Testis (tissue), 3 donors: ENCODE measurements around the gene ITFG2. TPM values are rescaled to one million over a fixed set of nuclear protein-coding genes. Genes with fewer than 3 reads are reported as not detected.
"Not testable (repeated sequence)": the region's sequence is repeated elsewhere in the genome, so short reads cannot be mapped to it uniquely, and the experiment has no call there.

Experiments used
- DNase-seq: peaks from one replicate; pipeline ENCODE4 v3.0.0-alpha.2; 2019
- H3K27ac ChIP-seq, 2 donors: fragments of 200-600 bp; sonication (generic); one replicate each; pipeline ENCODE4 v1.5.1; 2019
- H3K27me3 ChIP-seq: fragments of 200-600 bp; sonication (generic); one replicate; pipeline ENCODE4 v1.5.1; 2019
- H3K36me3 ChIP-seq: fragments of 200-600 bp; sonication (generic); one replicate; pipeline ENCODE4 v1.5.1; 2017; ENCODE audit warnings: low read depth; ENCODE audit errors: missing control alignments
- H3K4me1 ChIP-seq: fragments of 200-600 bp; sonication (generic); one replicate; pipeline ENCODE4 v1.5.1; 2019
- H3K4me3 ChIP-seq, 2 donors: fragments of 200-600 bp; sonication (generic); one replicate each; pipeline ENCODE4 v1.5.1; 2017 to 2019
- H3K9me3 ChIP-seq: fragments of 200-600 bp; sonication (generic); one replicate; pipeline ENCODE4 v1.5.1; 2017
- POLR2A ChIP-seq: fragments of 450-650 bp; IDR thresholded peaks from one replicate; pipeline ENCODE4 v1.6.1; 2017; ENCODE audit warnings: antibody characterized with exemption, mild to moderate bottlenecking, moderate library complexity
- WGBS, 2 donors: methylation state at CpG; one replicate each; pipeline ENCODE4 v1.1.5; 2018; 5-methylcytosine and 5-hydroxymethylcytosine counted together
- intact Hi-C: fragments of 100-400 bp; cut with DNase I; formaldehyde crosslinking; loops from one replicate; pipeline ENCODE4 v1.15.1; 2023; ENCODE audit warnings: low total_unique reads
- polyA plus RNA-seq: library from polyadenylated mRNA; stranded (reverse); fragments of 350-450 nt; fragmentation: Illumina TruSeq; extraction: RNeasy Lipid Tissue Mini Kit (QIAGEN cat#74804); gene quantifications from one replicate; pipeline ENCODE4 v1.2.3, GENCODE V29; 2014; ENCODE audit warnings: low read depth, low replicate concordance; ENCODE audit not compliant: insufficient read depth
- total RNA-seq, 2 donors: library from RNA; depleted of rRNA; stranded (reverse); fragments of >200 nt; gene quantifications; one replicate each; pipeline ENCODE4 v1.2.3, GENCODE V29; 2016
- TF ChIP-seq, protein P1 (sequence below), 3 experiments: fragments of 450-650 bp in 2 of 3; fragments of 200-600 bp in 1 of 3; sonication (generic) in 1 of 3; IDR thresholded peaks; one replicate each; pipeline ENCODE4 v1.5.1; 2016 to 2019; ENCODE audit warnings: antibody characterized with exemption in 3 of 3, mild to moderate bottlenecking in 2 of 3, moderate library complexity in 1 of 3

ITFG2 gene
- total and polyA plus RNA-seq, 3 donors from 2014 or later = 32.6 to 69.4 (median 54.1) TPM

DNA sequence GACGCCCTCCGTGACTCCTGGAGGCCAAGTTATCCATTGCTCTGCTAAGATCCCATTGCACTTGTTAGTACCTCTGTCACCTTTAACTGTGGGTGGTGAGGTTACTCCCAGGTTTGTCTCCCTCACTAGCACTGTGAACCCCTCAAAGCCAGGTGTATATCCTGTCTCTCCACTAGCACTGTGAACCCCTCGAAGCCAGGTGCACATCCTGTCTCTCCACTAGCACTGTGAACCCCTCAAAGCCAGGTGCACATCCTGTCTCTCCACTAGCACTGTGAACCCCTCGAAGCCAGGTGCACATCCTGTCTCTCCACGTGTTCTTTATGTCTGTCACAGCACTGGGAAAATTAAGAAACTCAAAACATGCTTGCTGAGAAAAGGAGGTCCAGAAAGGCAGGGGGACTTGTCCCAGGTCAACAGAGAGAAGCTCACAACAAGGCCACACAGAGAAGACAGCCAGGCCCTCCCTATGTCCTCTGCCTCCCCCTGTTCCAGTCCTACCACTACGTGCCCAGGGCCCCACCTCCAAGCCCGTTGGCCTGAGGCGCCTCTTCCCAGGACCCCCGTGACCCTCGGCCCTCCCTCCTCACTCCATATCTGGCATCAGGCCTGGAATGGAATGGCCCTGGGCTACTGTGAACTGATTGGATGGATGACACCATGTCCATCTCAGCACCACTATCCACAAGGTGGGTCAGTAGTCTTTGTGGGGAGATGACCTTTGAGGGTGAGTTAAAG is 44.1 kb upstream of the ITFG2 start:
- H3K27me3 ChIP-seq = no peaks in the 10 kb centered on the region
- intact Hi-C loops = no loop called here
- no peak overlapping the region for H3K4me3 ChIP-seq
- no peak for TF ChIP-seq POLR2A
- TF ChIP-seq, protein P1, sequence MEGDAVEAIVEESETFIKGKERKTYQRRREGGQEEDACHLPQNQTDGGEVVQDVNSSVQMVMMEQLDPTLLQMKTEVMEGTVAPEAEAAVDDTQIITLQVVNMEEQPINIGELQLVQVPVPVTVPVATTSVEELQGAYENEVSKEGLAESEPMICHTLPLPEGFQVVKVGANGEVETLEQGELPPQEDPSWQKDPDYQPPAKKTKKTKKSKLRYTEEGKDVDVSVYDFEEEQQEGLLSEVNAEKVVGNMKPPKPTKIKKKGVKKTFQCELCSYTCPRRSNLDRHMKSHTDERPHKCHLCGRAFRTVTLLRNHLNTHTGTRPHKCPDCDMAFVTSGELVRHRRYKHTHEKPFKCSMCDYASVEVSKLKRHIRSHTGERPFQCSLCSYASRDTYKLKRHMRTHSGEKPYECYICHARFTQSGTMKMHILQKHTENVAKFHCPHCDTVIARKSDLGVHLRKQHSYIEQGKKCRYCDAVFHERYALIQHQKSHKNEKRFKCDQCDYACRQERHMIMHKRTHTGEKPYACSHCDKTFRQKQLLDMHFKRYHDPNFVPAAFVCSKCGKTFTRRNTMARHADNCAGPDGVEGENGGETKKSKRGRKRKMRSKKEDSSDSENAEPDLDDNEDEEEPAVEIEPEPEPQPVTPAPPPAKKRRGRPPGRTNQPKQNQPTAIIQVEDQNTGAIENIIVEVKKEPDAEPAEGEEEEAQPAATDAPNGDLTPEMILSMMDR (IDR thresholded peaks at IDR 0.05) = no peak
- no peaks in the 10 kb centered on the region for H3K36me3 ChIP-seq
- 72 to 77% methylated on average over 10 of the region's 10 CpGs for WGBS, 2 donors
- no peaks in the 10 kb centered on the region for H3K4me1 ChIP-seq
- no peaks in the 10 kb centered on the region for H3K9me3 ChIP-seq
- no peak overlapping the region for H3K27ac ChIP-seq
- no peak for DNase-seq

DNA sequence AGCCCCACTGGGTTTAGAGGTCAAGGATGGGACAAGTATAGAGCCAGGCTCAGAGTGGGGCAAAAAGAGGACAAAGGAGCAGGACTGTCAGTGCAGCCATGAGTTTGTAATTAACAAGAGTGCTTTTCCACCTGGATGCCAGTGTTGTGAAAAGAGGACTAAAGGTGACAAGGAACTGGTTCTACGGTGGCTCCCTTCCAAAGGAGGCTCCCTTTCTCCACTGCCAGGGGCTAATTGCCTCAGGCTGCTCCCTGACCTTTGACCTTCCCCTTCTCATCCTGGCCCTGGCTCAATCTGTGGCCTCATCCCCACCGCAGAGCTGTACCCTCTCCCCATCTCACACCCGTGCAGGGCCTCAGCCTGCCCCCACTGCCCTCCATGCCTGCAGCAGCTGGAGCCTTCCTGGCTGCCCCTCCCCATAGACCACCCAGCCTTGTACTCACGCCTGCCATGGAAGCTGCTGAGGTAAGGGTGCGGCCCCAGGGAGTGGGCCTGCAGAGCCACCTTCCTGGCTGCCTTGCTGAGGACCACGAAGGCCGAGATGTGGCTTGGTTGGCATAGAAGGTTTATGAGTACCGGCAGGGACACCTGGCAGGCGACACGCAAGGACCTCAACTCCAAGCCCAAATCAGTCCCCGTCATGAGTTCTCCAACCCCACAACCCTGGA is 42.5 kb upstream of the ITFG2 start:
- WGBS, 2 donors = 87% methylated on average over 9 to 11 of the region's 11 CpGs

DNA sequence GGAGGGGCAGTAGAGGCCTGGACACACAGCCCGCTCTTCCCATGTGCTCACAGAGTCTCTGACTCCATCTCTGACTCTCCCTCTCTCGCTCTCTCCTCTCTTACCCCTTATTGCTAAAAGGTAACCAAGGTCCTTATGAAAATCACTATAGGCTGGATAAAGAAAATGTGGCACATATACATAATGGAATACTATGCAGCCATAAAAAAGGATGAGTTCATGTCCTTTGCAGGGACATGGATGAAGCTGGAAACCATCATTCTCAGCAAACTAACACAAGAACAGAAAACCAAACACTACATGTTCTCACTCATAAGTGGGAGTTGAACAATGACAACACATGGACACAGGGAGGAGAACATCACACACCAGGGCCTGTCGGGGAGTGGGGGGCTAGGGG is 41.9 kb upstream of the ITFG2 start:
- H3K27ac ChIP-seq, H3K4me3 ChIP-seq, DNase-seq, intact Hi-C loops, H3K36me3 ChIP-seq, H3K27me3 ChIP-seq, H3K9me3 ChIP-seq, H3K4me1 ChIP-seq: not testable (repeated sequence)
- 99 to 100% methylated on average over 3 of the region's 3 CpGs for WGBS, 2 donors

More for the DNA sequence above, 42.5 kb upstream of the ITFG2 start:
- H3K27me3 ChIP-seq = no peaks in the 10 kb centered on the region
- H3K4me1 ChIP-seq = no peaks in the 10 kb centered on the region
- H3K27ac ChIP-seq = no peak overlapping the region
- no peak for TF ChIP-seq POLR2A
- no peak for DNase-seq
- no peak overlapping the region for H3K4me3 ChIP-seq
- no peaks in the 10 kb centered on the region for H3K36me3 ChIP-seq
- intact Hi-C loops = no loop called here
- no peaks in the 10 kb centered on the region for H3K9me3 ChIP-seq

DNA sequence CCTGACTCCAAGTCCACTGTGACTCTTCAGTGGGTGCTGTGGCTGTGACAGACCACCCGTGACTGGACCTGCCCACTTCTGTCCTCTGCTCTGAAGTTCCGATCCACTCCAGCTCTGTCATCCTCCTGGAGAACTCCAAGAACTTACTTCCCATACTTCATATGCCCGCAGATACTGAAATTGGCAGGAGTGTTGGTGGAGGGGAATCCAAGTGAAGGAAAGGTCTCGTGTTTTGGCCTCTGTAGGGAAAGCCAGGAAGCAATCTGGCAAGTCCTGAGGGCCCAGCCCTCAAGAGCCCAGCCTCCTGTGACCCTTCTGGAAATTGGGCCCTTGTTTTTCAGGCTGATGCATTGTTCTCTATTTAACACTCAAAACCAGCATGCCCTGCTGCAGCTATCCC is 40.1 kb upstream of the ITFG2 start:
- TF ChIP-seq POLR2A = no peak
- TF ChIP-seq, protein P1 (IDR thresholded peaks at IDR 0.05) = no peak
- intact Hi-C loops = no loop called here
- 79 to 84% methylated on average over 4 of the region's 4 CpGs for WGBS, 2 donors

DNA sequence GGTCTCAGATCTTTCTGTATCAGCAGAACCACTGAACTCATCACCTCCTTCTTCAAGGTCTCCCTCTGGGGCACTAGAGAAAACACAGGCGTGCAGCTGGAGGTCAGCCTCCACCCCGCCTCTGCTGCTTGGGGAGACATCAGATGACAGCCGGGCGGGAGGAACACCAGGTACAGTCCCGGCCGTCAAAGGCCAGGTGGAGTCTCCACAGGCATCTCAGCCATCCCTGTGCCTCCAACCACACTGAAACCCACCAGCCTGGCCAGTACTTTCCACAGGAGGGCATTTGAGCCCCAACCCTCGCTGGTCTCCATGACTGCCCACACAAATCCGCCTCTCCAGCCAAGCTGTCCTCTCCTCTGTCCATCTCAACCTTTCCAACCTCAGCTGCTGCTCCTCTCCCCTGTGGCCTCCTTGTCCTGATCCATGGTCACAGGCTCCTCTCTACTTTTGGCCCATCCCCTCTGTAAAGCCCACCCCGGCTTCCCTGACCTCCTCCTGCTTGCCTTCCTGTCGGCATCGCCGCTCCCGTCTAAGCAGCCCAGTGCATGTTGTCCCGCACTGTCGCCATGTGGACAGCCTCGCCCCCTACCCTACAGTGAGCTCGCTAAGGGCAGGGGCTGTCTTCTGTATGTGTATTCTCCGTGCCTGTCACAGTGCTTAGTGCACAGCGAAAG is 39.1 kb upstream of the ITFG2 start:
- intact Hi-C loops = no loop called here
- TF ChIP-seq, protein P1 (IDR thresholded peaks at IDR 0.05) = no peak
- TF ChIP-seq POLR2A = no peak
- WGBS, 2 donors = 81 to 90% methylated on average over 18 to 19 of the region's 19 CpGs

More for the DNA sequence above, 40.1 kb upstream of the ITFG2 start:
- Histone ChIP-seq H3K9me3 (no peaks in the 10 kb centered on the region), H3K27me3 (no peaks in the 10 kb centered on the region), H3K4me3 (no peak overlapping the region), H3K36me3 (no peaks in the 10 kb centered on the region), H3K4me1 (peaks cover 3% of the 10 kb centered on the region), H3K27ac (no peak overlapping the region)
- no peak for DNase-seq

More for the DNA sequence above, 39.1 kb upstream of the ITFG2 start:
- H3K4me1 ChIP-seq = peaks cover 3% of the 10 kb centered on the region
- DNase-seq = no peak
- H3K27ac ChIP-seq = no peak overlapping the region
- no peaks in the 10 kb centered on the region for H3K27me3 ChIP-seq
- H3K9me3 ChIP-seq = no peaks in the 10 kb centered on the region
- H3K36me3 ChIP-seq = no peaks in the 10 kb centered on the region
- no peak overlapping the region for H3K4me3 ChIP-seq
